ENCODE results near the gene ALKBH8.
"Not testable (repeated sequence)": the region's sequence is repeated elsewhere in the genome, so short reads cannot be mapped to it uniquely, and the experiment has no call there.

ALKBH8 gene

DNA sequence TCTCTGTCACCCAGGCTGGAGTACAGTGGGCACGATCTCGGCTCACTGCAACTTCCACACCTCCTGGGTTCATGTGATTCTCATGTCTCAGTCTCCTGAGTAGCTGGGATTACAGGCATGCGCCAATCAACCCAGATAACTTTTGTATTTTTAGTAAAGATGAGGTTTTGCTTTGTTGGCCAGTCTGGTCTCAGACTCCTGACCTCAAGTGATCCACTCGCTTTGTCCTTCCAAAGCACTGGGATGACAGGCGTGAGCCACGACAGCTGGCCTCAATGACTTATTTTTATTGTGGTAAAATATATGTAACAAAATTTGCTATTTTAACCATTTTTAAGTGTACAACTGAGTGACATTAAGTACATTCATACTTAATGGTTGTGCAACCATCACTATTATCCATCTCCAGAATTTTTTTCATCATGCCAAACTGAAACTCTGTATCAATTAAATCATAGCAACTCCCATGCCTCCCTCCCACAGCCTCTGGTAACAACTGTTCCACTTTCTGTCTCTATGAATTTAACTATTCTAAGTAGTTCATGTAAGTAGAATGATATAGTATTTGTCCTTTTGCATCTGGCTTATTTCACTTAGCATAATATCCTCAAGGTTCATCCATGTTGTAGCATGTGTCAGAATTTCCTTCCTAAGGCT is 57.2 kb downstream of the ALKBH8 start:
- DNase-seq (ENCODE audit: low read depth in 2 of 2): no peak

DNA sequence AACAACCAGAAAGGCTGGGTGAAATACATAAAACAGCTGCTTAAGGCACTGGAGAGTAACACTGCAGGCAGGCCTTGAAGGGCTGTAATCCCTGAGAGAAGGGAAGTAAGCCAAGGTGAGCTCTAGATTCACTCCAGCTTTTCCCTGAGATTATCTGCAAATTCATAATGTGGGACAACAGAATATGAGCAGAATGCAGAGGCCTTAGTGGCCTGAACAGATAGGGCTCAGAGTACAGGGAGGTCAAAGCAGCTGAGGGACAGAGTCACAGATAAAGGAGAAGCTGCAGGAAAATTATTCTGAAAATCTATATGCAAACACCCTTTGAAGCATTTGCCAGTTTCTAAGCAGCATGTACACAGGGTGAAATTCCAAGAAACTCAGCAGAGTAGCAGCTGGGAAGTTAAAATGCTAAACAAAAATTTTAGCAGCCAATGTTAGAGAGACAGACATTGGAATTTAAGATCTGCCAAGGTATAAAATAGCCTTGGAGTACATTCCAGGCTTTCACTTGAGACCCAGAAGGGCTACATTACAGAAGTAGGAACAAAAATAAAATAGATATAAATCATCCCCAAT is 59.8 kb downstream of the ALKBH8 start:
- no peak for DNase-seq (ENCODE audit: low read depth in 2 of 2)

DNA sequence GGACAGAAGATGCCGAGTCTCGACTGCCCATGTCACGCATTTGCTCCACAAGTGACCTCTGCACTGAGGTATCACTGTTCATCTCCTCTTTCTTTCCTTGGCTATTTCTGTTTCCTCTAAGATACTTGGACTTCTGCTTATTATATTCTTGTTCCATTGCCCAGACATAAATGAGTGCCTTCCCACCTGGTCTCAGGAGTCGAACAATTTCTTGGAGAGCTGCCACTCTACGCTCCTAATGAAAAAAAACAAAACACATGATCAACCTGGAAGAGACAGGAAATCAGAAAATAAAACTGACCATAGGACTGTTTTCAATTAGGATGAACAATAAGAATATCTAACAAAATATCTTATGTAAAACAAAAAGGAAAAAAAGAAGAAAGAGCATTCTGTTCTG is 60.6 kb downstream of the ALKBH8 start:
- DNase-seq (ENCODE audit: low read depth in 2 of 2): no peak

DNA sequence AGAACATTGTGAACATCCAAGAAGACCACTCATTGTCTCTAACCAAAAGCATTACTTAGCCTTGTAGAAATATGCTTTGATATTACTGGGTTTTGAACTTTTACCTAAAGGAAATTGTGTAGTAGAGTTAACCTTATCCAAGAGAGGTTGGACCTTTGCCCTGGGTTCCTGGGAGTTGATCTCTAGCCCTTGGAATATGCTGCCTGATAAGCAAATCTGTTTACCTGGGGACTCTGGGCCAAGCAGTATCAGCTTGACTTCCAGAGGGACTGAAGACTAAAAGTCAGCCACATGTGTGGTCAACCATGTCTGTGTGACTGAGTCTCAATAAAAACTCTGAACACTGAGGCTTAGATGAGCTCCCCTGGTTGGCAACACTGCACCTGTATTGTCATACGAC is 63.8 kb downstream of the ALKBH8 start:
- DNase-seq (ENCODE audit: low read depth in 2 of 2): no peak

DNA sequence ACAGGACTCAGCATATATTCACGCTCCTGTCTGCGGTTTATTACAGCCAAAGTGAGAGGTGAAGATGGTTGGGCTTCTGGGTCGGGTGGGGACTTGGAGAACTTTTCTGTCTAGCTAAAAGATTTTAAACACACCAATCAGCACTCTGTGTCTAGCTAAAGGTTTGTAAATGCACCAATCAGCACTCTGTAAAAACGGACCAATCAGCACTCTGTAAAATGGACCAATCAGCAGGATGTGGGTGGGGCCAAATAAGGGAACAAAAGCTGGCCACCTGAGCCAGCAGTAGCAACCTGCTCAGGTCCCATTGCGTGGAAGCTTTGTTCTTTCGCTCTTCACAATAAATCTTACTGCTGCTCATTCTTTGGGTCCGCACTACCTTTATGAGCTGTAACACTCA is 68.2 kb downstream of the ALKBH8 start:
- DNase-seq (ENCODE audit: low read depth in 2 of 2): not testable (repeated sequence)

DNA sequence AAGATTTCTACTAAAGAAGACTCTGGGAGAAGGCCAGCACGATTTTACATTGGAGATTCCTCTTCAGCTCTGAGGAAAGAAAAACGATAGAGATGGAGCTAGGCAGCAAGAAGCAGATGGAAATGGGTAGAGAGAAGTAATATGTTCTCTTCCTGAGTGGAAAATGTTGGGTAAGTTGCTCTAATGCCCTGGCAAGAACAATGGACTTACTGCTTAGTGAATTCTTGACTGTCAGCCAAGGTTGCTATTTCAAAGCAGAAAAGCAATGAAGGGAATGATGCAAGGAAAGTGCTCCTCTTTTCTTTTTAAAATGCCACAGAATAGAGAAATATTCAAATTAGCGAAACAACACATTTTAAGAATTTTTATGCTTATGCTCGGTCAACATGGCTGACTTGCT is 69.5 kb downstream of the ALKBH8 start:
- no peak for DNase-seq (ENCODE audit: low read depth in 2 of 2)

DNA sequence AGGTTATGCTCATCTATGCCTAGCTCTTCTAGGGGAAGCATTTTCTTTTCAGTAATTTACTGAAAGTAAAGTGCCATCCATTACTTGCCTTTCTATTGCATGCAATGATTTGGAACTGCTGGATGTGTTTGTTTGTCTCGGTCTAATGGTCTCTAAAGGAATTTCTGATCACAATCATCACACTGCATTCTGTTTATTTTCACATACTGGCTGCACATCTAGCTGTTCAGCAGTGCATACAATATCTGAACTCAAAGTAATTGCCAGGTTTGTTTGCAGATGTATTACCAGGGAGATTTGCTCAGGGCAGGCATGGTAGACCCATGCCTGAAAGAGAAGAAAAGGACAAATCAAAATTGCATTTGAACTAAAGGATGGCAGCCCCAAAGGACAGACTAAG is 71.5 kb downstream of the ALKBH8 start:
- DNase-seq (ENCODE audit: low read depth in 2 of 2): no peak

DNA sequence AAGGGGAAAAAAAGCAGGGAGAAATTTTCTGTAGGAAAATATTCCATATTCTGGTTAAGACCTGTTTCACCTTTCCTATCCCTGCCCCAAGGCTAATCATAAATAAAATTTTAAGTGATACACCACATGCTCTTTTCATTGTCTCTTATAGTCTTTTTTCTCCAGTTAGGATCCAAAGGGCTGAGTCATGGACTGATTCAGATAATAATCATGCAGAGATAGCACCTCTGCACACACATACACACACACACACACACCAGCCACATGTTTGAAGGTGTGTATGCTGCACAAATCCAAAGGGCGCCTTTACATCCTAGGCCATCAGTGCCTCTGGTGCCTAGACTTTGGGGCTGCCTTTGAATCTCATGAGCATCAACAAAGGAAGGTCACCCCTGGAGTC is 72.4 kb downstream of the ALKBH8 start:
- DNase-seq (ENCODE audit: low read depth in 2 of 2): no peak

DNA sequence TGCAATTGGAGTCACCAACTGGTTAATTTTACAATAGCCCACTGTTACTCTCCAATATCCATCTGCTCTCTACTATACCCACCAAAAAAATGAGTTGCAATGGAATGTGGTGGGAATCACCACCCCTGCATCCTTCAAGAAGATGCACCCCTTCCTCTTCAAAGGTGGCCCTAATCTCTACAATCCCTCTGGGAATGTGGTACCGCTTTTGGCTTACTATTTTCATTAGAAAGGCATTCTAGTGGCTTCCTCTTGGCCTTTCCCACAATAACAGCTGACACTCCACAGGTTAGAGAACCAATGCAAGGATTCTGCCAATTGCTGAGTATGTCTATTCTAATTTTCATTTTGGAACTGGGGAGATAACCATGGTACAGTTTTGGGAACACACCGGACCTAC is 74.7 kb downstream of the ALKBH8 start:
- no peak for DNase-seq (ENCODE audit: low read depth in 2 of 2)

DNA sequence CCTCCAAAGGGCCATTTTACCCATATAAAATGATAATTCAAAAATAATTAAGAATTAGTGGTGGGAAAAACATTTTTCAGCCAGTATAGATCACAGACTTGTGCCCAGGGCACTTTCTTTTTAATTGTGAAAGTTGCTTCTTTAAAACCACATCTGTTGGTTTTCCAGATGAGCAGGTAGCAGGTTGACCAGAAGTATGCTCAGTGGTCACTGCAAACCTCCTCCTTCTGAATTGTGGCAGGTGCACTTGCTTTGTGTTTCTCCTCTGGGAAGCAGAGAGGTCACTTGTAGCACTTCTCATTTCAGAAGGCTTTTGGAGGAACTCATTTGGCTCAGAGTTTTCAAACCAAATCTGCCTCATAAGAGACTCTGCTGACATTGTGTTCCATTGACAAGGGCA is 83.3 kb downstream of the ALKBH8 start:
- no peak for DNase-seq (ENCODE audit: low read depth in 2 of 2)

DNA sequence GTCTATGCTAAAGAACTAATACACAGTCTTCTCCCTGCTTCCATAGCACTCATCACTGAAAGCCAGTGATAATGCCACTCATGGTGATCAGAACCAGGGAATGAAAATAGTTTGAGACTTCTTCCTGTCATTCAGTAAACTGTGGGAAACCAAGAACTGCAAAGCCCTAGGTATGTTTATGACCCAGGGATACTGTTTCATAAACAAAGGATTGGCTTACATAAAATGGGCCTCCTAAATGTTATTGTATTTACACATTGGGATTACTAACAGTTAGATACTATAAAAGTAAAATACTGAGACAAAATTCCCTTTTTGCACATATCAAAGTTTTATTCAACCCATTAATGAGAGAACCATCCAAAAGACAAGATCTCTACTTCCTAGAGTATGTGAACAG is 86.6 kb downstream of the ALKBH8 start:
- no peak for DNase-seq (ENCODE audit: low read depth in 2 of 2)

DNA sequence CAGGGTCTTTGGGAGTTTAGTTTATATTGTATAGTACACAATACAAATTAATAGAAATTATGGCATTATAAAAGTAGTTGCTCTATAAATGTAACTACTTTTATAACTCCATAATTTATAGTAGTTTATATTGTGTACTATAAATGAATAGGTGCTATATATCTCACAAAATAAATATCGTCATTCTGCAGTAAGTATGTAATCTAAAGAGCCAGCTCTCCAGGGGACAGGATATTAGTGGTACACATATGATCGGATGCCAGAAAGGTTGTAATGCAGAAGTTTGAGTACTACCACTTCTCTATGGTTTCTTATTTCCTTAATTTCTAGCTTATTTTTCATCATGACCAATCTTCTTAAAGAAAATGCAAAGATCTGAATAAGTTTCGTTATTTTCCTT is 87.7 kb downstream of the ALKBH8 start:
- no peak for DNase-seq (ENCODE audit: low read depth in 2 of 2)

DNA sequence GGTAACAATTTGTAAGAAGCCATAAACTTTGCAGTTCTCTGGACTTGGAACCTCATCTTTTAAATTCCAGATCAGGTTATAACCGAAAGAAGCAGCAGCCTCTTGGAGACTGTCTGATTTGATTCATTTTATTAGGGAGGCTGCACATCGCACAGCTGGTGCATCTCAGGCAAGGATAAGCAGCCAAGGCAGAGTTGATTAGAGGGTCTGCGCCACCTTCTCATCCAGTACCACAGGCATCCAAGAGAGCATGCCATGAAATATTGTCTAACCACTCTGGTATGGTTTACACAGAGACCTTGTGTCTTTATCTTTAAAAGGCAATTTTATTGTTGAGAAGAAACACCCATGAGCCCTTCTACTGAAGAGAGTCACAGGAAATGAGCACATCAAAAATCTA is 91.7 kb downstream of the ALKBH8 start:
- no peak for DNase-seq (ENCODE audit: low read depth in 2 of 2)

DNA sequence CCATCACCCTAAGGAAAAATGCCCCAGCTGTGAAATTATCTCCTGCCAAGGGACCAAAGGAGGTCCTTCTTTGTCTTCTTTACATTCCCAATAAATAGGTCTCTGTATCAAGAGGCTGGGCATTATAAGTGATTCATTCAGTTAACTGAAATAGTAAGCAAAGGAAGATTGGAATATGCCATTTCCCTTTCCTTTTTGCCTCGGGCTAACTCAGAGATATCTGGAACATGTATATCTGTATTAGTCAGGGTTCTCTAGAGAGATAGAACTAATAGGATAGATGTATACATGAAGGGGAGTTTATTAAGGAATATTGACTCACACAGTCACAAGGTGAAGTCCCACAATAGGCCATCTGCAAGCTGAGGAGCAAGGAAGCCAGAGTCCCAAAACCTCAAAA is 92.6 kb downstream of the ALKBH8 start:
- DNase-seq (ENCODE audit: low read depth in 2 of 2): no peak

DNA sequence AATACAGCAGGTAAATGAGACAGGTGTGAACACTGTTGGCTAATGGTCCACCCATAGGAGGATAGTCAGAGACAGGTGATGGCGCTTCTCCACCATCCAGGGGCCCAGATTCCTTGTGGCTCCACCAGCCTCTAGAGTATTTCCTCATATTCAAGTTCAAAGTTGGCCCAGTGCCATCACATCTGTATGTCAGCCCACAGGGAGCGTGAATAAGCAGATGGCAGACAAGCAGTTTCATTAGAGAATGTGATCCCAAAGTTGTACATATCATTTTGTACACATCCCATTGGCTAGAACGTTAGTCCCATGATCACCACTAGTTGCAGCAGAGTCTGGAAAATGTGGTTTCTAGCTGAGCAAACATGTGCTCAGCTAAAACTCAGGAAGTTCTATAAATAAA is 96.9 kb downstream of the ALKBH8 start:
- DNase-seq (ENCODE audit: low read depth in 2 of 2): no peak

DNA sequence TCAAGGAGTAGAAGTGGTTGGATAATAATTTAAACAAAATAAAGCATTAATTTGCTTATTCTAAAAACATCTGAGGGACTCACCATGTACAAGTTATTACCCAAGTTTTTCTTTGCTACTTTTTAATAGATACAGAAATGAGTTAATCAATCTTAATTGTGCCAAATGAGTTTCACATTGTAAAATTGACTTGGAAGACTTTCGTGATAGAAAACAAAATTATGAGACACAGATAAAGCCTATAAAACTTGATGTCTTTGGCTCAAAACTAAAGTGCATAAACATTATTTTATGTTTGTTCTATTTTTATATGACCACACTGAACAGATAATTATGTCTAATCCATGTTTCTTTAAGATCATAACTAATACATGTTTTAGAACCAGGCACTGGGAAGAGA is 97.8 kb downstream of the ALKBH8 start:
- DNase-seq (ENCODE audit: low read depth in 2 of 2): no peak

DNA sequence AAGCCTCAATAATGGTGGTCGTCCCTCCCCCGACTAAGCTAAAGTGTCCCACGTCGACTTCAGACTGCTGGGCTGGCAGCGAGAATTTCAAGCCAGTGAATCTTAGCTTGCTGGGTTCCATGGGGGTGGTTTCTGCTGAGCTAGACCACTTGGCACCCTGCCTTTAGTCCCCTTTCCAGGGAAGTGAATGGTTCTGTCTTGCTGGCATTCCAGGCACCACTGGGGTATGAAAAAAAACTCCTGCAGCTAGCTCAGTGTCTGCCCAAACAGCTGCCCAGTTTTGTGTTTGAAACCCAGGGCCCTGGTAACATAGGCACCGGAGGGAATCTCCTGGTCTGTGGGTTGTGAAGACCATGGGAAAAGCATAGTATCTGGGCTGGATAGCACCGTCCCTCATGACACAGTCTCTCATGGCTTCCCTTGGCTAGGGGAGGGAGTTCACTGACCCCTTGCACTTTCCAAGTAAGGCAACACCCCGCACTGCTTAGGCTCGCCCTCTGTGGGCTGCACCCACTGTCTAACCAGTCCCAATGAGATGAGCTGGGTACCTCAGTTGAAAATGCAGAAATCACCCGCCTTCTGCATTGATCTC is 99.2 kb downstream of the ALKBH8 start:
- DNase-seq (ENCODE audit: low read depth in 2 of 2): not testable (repeated sequence)

DNA sequence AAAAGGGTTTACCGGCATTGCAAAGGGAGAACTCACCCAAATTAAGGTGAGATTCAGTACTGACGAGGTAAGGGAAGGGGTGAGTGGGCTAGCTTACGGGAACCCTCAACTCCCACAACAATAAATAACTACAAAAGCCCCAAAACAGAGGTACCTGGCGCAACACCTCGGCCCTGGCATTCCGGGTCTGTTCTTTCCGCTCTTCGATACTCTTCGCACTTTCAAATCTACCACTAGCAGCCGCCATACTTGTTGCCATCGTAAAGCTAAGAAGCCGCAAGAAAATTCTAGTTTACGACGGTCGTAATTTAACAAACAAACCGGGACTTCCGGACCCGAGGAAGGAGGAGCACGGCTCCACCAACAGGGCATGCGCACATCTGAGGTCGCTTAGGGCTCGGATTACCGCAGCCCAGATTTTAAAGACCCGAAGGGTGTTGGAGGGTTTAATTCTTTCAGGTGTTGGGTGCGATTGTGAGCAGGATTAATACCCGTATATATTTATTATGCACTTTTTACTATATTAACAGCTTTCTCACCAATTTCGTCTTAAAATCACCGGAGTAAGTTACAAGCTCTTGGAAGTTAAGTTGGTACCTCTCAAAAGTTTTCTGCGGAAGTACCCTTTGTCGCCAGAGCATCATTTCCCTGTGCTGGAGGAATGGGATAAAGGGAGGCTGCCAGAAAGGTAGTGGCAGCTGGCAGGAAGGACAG is 107.8 kb downstream of the ALKBH8 start, which contains the start of gene CWF19L2:
TSS of gene CWF19L2 (minus strand) at position 268 of the 714 bp plus-strand sequence. CDS start at position 259, 9 bp downstream.
- DNase-seq (ENCODE audit: low read depth in 2 of 2): peak; percentile 77

DNA sequence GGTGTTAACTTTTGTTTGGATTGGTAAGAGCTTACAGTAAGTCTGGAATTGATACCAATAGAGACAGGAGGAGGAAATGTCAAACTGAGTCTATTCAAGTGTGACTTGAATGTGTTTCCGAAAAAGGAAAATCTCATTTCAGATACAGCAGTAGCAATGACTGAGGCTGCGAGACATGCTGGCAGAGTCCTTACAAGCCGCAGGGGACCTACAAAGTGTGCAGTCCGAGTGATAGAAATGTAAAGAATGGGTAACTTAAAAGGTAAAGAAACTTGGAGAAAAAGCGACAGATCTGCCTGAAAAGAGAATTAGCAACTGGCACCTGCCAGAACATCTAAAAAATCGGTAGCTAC is 108.4 kb downstream of the ALKBH8 start:
- no peak for DNase-seq (ENCODE audit: low read depth in 2 of 2)

DNA sequence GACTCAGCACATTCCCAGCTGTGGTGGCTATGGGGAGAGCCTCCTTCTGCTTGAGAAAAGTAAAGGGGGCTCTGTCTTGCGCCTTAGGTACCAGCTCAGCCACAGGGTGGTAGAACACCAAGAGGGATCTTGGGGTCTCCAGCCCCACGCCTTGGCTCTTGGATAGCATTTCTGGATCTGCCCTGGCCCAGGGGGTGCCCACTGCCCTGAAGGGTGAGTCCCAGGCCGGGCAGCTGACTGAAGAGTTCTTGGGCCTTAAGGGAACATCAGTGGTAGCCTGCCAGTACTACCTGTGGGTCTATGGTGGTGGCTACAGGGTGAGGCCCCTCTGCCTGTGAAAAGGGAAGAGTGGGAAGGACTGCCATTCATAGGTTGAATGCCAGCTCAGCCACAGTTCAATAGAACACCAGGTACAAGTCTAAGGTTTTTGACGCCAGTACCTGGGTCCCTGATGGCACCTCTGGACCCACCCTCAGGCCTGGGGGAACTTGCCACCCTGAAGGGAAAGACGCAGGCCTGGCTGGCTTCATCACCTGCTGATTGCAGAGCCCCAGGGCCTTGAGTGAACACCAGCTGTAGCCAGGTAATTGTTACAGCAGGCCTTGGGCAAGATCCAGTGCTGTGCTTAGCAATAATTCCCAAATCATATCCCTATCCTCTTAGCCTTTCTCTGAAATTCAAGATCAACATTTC is 111.8 kb downstream of the ALKBH8 start:
- DNase-seq (ENCODE audit: low read depth in 2 of 2): no peak
